CD8-positive, alpha-beta memory T cell (primary cell): ENCODE measurements around the gene EPS8. TPM values are rescaled to one million over a fixed set of nuclear protein-coding genes. Genes with fewer than 3 reads are reported as not detected.
A peak's percentile ranks its signal among the peaks of the same experiment; 100 is the strongest.

ENCODE experiments used
- CTCF ChIA-PET: fragments of 350-600 bp; sonication (Branson Sonifier 250); formaldehyde crosslinking; loops from one replicate; lab custom pipeline; 2021; ENCODE audit warnings: antibody characterized with exemption; lab: Charles Lee
- POLR2A ChIA-PET: fragments of 350-600 bp; sonication (Branson Sonifier 250); formaldehyde crosslinking; loops from one replicate; lab custom pipeline; 2021; ENCODE audit warnings: antibody characterized with exemption; lab: Charles Lee
- DNase-seq, 5 donors: peaks; one replicate each; pipeline versions ENCODE4 v3.0.0 to v3.0.0-alpha.2; 2020 to 2022; ENCODE audit warnings: mixed read lengths in 1 of 5
- H3K27ac ChIP-seq: one replicate; pipeline ENCODE4 v1.7.0; 2013; ENCODE audit warnings: low read depth, mild to moderate bottlenecking, low read length, moderate library complexity
- H3K27me3 ChIP-seq: 2 replicates; pipeline ENCODE4 v1.7.0; 2013; ENCODE audit warnings: low read length, mild to moderate bottlenecking; ENCODE audit not compliant: insufficient read depth, poor library complexity, severe bottlenecking
- H3K36me3 ChIP-seq: 2 replicates; pipeline ENCODE4 v1.7.0; 2013; ENCODE audit warnings: mild to moderate bottlenecking, low read length, moderate library complexity; ENCODE audit not compliant: insufficient read depth
- H3K4me1 ChIP-seq: 2 replicates; pipeline ENCODE4 v1.7.0; 2013; ENCODE audit warnings: mild to moderate bottlenecking, low read length, moderate library complexity; ENCODE audit not compliant: insufficient read depth
- H3K4me3 ChIP-seq: 2 replicates; pipeline ENCODE4 v1.7.0; 2013; ENCODE audit warnings: mild to moderate bottlenecking, low read length
- H3K9me3 ChIP-seq: 2 replicates; pipeline ENCODE4 v1.7.0; 2013; ENCODE audit warnings: mild to moderate bottlenecking, low read length
- H3K27ac Mint-ChIP-seq, 8 donors: one replicate each; pipeline ENCODE4 v1.8.0; 2020 to 2021; ENCODE audit warnings: mixed read lengths in 8 of 8, mild to moderate bottlenecking in 6 of 8, inconsistent platforms in 3 of 8, moderate library complexity in 3 of 8
- H3K27me3 Mint-ChIP-seq, 2 donors: one replicate each; pipeline ENCODE4 v1.8.0; 2020 to 2021; ENCODE audit warnings: mixed read lengths in 2 of 2, mild to moderate bottlenecking in 1 of 2, moderate library complexity in 1 of 2
- H3K36me3 Mint-ChIP-seq, 3 donors: one replicate each; pipeline ENCODE4 v1.8.0; 2020 to 2021; ENCODE audit warnings: mixed read lengths in 3 of 3, inconsistent platforms in 1 of 3, mild to moderate bottlenecking in 1 of 3
- H3K4me1 Mint-ChIP-seq, 3 donors: one replicate each; pipeline ENCODE4 v1.8.0; 2020 to 2021; ENCODE audit warnings: mixed read lengths in 3 of 3, inconsistent platforms in 1 of 3, mild to moderate bottlenecking in 1 of 3
- H3K4me3 Mint-ChIP-seq, 7 donors: one replicate each; pipeline ENCODE4 v1.8.0; 2020 to 2021; ENCODE audit warnings: mixed read lengths in 7 of 7, mild to moderate bottlenecking in 6 of 7, moderate library complexity in 4 of 7, inconsistent platforms in 2 of 7
- H3K9me3 Mint-ChIP-seq, 5 donors: one replicate each; pipeline ENCODE4 v1.8.0; 2020 to 2022; ENCODE audit warnings: mixed read lengths in 5 of 5, mild to moderate bottlenecking in 3 of 5, moderate library complexity in 2 of 5, inconsistent platforms in 1 of 5
- polyA plus RNA-seq: library from polyadenylated mRNA; unstranded; fragments of 300-500 nt; fragmentation: Illumina TruSeq; gene quantifications from one replicate; pipeline ENCODE4 v1.2.3, GENCODE V29; 2021
- total RNA-seq, 2 experiments: library from RNA; stranded (reverse); gene quantifications; one replicate each; pipeline ENCODE4 v1.2.3, GENCODE V29; 2021

Gene EPS8
- total and polyA plus RNA-seq, 3 experiments from 2014 or later = 0.92 to 2.3 (median 1.1) TPM

DNA sequence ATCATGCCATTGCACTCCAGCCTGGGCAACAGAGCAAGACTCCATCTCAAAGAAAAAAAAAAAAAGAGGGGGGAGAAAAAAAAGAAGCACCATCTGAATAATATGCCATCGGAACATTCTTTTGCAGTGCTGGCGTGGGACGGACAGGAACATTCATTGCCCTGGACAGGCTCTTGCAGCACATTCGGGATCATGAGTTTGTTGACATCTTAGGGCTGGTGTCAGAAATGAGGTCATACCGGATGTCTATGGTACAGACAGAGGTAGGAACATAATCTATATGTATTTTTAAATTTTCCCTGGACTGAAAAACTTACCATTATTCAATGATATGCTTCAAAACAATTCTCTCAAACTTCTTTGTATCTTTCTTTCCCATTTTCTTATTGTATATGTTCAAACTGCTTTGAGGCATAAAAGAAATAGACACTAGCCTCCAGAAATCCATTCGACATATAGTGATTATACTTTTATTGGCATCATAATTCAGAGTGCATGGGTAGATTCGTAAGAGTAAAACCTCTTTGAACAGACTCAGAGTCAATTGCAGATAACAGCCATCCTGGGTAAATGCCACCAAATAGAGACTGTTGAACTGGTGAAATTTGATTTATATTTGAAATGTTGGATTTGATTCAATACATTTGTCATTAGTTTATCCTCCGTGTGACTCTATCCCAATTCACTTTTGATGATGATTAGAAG, 199.7 kb downstream of the EPS8 start:
- Mint-ChIP-seq H3K27ac (no peak overlapping the region), H3K27me3 (peaks cover 11 to 34% of the 10 kb centered on the region in 2 donors), H3K4me3 (peak overlapping the region in 6 of 7 donors; percentile 58 to 79 (median 68)), H3K9me3 (no peaks in the 10 kb centered on the region), H3K4me1 (peaks cover 8 to 11% (median 11%) of the 10 kb centered on the region in 3 donors), H3K36me3 (no peaks in the 10 kb centered on the region)
- CTCF ChIA-PET = interaction anchor here (0.7 to 3.7 kb wide), 15 partner anchors 10 to 311 kb away, joined by 3 to 18 read pairs (median 3); no protein-coding TSS in a partner anchor
- H3K27me3 ChIP-seq = no peaks in the 10 kb centered on the region
- H3K9me3 ChIP-seq = no peaks in the 10 kb centered on the region
- DNase-seq = no peak
- POLR2A ChIA-PET = no interaction called here
- no peaks in the 10 kb centered on the region for H3K36me3 ChIP-seq
- no peak overlapping the region for H3K4me3 ChIP-seq
- peaks cover 4% of the 10 kb centered on the region for H3K4me1 ChIP-seq
- H3K27ac ChIP-seq = no peak overlapping the region

DNA sequence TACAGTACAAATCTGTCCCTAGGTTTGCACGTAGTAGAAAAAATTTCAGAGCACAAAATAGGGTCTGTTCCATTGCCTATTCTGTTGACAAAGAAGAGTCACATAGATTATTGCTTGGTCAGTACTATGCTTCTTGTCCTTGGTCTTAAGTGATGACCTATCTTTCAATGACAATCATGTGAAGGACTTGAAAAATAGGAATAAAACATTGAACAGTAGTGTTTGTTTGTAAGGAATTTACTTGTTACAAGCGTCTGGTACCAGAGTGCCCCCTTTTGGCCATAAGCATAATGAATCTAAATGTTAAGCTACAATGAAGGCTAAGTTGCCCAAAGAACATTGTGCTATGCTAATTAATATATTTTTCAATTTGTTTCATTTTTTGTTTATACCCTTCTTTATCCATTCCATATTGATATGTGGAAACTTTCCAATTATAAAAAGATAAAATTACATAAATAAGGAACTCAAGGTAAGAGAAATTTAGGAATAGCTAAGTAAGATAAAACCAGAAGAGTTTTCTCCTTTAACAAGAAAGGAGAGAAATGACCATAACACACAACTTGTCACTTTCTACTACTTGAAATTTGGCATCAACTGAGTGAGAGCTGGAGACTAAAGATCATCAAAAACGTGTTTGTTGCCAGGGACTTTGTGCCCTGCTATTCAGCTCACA, 204.7 kb downstream of the EPS8 start:
- DNase-seq = peak in 1 of 5 donors; percentile 51
- ChIA-PET POLR2A (interaction anchor here (0.6 kb wide), 2 partner anchors 32 to 52 kb away, joined by 3 to 6 read pairs; no protein-coding TSS in a partner anchor), CTCF (interaction anchor here (0.8 to 5.2 kb wide), 13 partner anchors 11 to 315 kb away, joined by 3 to 45 read pairs (median 3); partner anchors contain the start of gene STRAP)
- Histone ChIP-seq H3K27ac (no peak overlapping the region), H3K4me1 (peaks cover 5% of the 10 kb centered on the region), H3K36me3 (no peaks in the 10 kb centered on the region), H3K4me3 (no peak overlapping the region), H3K27me3 (no peaks in the 10 kb centered on the region), H3K9me3 (no peaks in the 10 kb centered on the region)
- H3K36me3 Mint-ChIP-seq = no peaks in the 10 kb centered on the region
- no peaks in the 10 kb centered on the region for H3K4me1 Mint-ChIP-seq
- peaks cover 10 to 31% of the 10 kb centered on the region in 2 donors for H3K27me3 Mint-ChIP-seq
- H3K9me3 Mint-ChIP-seq = no peaks in the 10 kb centered on the region
- H3K27ac Mint-ChIP-seq = no peak overlapping the region
- no peak overlapping the region for H3K4me3 Mint-ChIP-seq

DNA sequence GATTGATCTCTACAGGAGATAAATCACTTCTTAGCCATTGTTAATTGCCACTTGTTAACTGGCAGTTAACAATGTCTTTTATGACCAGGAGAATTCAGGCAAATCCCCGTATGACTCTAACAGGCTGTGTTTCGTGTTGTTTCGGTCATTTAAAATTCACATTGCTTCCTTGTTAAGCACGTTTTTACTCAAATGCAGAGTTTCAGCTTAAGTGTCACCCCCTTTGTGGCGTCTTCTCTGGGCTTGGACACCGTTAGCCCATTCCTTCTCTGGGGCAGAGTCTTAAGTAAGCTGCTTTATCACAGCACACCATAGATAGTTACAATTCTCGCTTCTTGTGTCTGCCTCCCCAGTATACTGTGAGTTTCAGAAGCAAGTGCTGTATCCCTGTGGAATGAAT, 205.4 kb downstream of the EPS8 start:
- ChIA-PET POLR2A (no interaction called here), CTCF (interaction anchor here (1.0 to 5.2 kb wide), 6 partner anchors 31 to 60 kb away, joined by 3 to 45 read pairs (median 5); no protein-coding TSS in a partner anchor)
- H3K4me3 ChIP-seq = no peak overlapping the region
- Mint-ChIP-seq H3K27ac (no peak overlapping the region), H3K4me1 (no peaks in the 10 kb centered on the region), H3K36me3 (peaks cover 0 to 2% (median 0%) of the 10 kb centered on the region in 3 donors), H3K27me3 (peaks cover 10 to 29% of the 10 kb centered on the region in 2 donors), H3K9me3 (no peaks in the 10 kb centered on the region), H3K4me3 (no peak overlapping the region)
- H3K36me3 ChIP-seq = no peaks in the 10 kb centered on the region
- H3K4me1 ChIP-seq = peaks cover 5% of the 10 kb centered on the region
- no peak overlapping the region for H3K27ac ChIP-seq
- H3K27me3 ChIP-seq = no peaks in the 10 kb centered on the region
- H3K9me3 ChIP-seq = no peaks in the 10 kb centered on the region
- no peak for DNase-seq

DNA sequence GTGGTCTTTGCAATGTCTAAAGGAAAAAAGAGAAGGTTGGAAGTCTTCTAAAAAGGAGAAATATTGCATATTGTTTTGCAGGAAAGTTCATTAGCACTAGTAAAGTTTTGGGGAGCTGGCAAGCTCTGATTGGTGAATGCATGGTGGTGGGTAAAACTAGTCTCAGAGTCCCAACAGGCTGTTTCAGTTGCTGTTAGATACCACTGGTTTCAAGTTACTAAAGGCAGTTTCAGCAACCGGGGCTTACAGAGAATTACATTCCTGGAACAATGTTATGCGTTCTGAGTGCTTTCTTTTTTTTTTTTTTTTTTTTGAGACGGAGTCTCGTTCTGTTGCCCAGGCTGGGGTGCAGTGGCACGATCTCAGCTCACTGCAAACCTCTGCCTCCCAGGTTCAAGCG, 208.2 kb downstream of the EPS8 start:
- Mint-ChIP-seq H3K36me3 (peaks cover 0 to 2% (median 0%) of the 10 kb centered on the region in 3 donors), H3K27me3 (peaks cover 3 to 28% of the 10 kb centered on the region in 2 donors), H3K27ac (no peak overlapping the region), H3K4me1 (no peaks in the 10 kb centered on the region), H3K9me3 (no peaks in the 10 kb centered on the region), H3K4me3 (no peak overlapping the region)
- ChIA-PET POLR2A (no interaction called here), CTCF (no interaction called here)
- Histone ChIP-seq H3K36me3 (no peaks in the 10 kb centered on the region), H3K27ac (no peak overlapping the region), H3K4me3 (no peak overlapping the region), H3K9me3 (no peaks in the 10 kb centered on the region), H3K4me1 (peaks cover 5% of the 10 kb centered on the region), H3K27me3 (no peaks in the 10 kb centered on the region)
- no peak for DNase-seq

DNA sequence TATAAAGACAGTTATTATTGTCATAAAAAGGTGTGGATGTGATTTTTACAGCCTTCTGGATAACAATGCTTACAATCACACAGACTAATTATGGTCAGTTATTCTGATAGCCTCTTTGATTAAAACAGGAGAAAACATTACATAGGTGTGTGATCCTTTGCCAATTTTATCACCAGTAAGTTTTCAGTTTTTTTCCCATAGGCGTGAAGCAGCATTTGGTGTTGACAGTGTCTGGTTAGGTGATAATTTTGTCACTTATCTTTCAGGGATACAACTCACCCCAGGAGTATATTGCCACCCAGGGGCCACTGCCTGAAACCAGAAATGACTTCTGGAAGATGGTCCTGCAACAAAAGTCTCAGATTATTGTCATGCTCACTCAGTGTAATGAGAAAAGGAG, 208.8 kb downstream of the EPS8 start:
- ChIA-PET POLR2A (no interaction called here), CTCF (no interaction called here)
- Histone ChIP-seq H3K4me3 (no peak overlapping the region), H3K4me1 (peaks cover 5% of the 10 kb centered on the region), H3K9me3 (no peaks in the 10 kb centered on the region), H3K27ac (no peak overlapping the region), H3K36me3 (no peaks in the 10 kb centered on the region), H3K27me3 (no peaks in the 10 kb centered on the region)
- Mint-ChIP-seq H3K4me1 (no peaks in the 10 kb centered on the region), H3K27me3 (peaks cover 2 to 22% of the 10 kb centered on the region in 2 donors), H3K36me3 (peaks cover 0 to 2% (median 0%) of the 10 kb centered on the region in 3 donors), H3K4me3 (no peak overlapping the region), H3K9me3 (no peaks in the 10 kb centered on the region), H3K27ac (no peak overlapping the region)
- peak in 1 of 5 donors; percentile 21 for DNase-seq

DNA sequence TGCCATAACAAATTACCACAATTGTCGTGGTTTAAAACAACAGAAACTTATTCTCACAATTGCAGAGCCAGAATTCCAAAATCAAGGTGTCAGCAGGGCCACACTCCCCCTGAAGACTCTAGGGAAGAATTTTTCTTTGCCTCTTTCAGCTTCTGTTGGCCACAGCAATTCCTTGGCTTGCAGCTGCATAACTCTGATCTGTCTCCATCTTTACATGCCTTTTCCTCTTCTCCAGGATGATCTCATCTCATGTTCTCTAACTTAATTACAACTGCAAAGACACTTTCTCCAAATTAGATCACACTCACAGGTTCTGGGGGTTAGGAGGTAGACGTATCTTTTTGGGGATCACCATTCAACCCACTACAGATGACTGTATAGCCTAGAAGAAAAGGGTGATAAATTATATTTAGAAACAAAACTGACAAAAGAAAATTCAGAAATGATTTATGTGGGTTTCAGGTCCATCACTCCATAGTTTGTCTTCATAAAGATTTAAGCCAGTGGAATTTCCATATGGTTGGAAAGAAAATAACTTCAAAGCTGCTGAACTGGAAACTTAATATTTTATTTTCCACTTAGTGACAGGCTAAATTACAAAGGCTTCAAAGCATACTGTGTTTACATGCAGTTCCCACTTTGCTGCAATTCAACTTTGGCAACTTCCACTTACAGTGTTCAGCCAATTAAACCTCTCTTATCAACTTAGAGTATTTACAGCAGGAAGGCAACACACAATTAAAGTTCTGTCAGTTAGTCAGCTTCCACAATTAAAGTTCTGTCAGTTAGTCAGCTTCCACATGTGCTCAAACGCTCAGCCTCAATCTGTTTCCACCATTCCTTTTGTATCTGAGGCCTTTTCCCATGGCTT, 213.3 kb downstream of the EPS8 start:
- POLR2A ChIA-PET = no interaction called here
- Mint-ChIP-seq H3K9me3 (no peaks in the 10 kb centered on the region), H3K4me3 (no peak overlapping the region), H3K4me1 (peaks cover 0 to 7% (median 2%) of the 10 kb centered on the region in 3 donors), H3K27ac (peak overlapping the region in 1 of 8 donors; percentile 65), H3K27me3 (peaks cover 0 to 6% of the 10 kb centered on the region in 2 donors), H3K36me3 (peaks cover 0 to 5% (median 0%) of the 10 kb centered on the region in 3 donors)
- Histone ChIP-seq H3K4me1 (peaks cover 15% of the 10 kb centered on the region), H3K36me3 (no peaks in the 10 kb centered on the region), H3K27me3 (no peaks in the 10 kb centered on the region), H3K27ac (no peak overlapping the region), H3K9me3 (no peaks in the 10 kb centered on the region), H3K4me3 (no peak overlapping the region)
- CTCF ChIA-PET = no interaction called here
- no peak for DNase-seq

DNA sequence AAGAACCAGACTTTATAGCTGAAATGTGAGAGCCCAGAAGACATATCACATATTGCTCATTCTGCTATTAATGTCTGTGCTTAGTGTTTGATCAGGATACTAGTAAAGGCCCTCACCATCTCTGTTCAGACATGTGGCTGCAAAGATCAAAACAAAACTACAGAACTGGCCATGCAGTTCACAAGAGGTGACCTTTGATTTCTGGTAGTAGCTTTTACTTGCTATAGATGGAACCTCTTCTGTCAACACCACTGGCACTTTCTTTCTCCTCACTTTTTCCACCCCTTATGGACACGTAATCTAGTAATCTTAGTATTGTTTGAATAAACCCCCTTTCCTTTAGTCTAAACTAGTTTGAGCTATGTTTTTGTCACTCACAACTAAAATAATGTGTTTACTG, 214.8 kb downstream of the EPS8 start:
- Mint-ChIP-seq H3K27ac (no peak overlapping the region), H3K9me3 (no peaks in the 10 kb centered on the region), H3K4me3 (no peak overlapping the region), H3K27me3 (peaks cover 0 to 6% of the 10 kb centered on the region in 2 donors), H3K4me1 (peaks cover 0 to 18% (median 17%) of the 10 kb centered on the region in 3 donors), H3K36me3 (peaks cover 0 to 7% (median 0%) of the 10 kb centered on the region in 3 donors)
- ChIA-PET POLR2A (no interaction called here), CTCF (interaction anchor here (1.3 kb wide), 1 partner anchor 16 kb away, joined by 4 read pairs; no protein-coding TSS in a partner anchor)
- Histone ChIP-seq H3K4me1 (peaks cover 20% of the 10 kb centered on the region), H3K4me3 (no peak overlapping the region), H3K9me3 (no peaks in the 10 kb centered on the region), H3K27ac (no peak overlapping the region), H3K27me3 (no peaks in the 10 kb centered on the region), H3K36me3 (no peaks in the 10 kb centered on the region)
- DNase-seq = no peak
